HepG2 (cell line): Measurements from ENCODE around the gene SLC25A1. TPM values are rescaled to one million over a fixed set of nuclear protein-coding genes. Genes with fewer than 3 reads are reported as not detected.

Experiments used
- ATAC-seq: fragments of 200-7000 bp; cut with Tn5 transposase; 3 replicates; pipeline ENCODE4 v1.9.1; 2020; ENCODE audit warnings: mild to moderate bottlenecking, moderate library complexity
- BruUV-seq: library from RNA; stranded (reverse); fragments of 400-500 nt; replicated peaks from 2 replicates; lab custom pipeline; 2021; lab: Mats Ljungman, UMichigan
- CTCF ChIA-PET: fragments of 300-600 bp; formaldehyde crosslinking; extraction: SDS; loops from one replicate; lab custom pipeline; 2021; ENCODE audit warnings: low total read pairs, inconsistent platforms, low intra/inter-chr PET ratio; lab: Yijun Ruan, JAX
- POLR2A ChIA-PET: fragments of 350-600 bp; sonication (Branson Sonifier 250); formaldehyde crosslinking; loops from one replicate; lab custom pipeline; 2020; ENCODE audit warnings: antibody characterized with exemption, inconsistent platforms; lab: Yijun Ruan, JAX
- DNase-seq: peaks from one replicate; pipeline ENCODE4 v3.0.0-alpha.2; 2015; ENCODE audit warnings: low spot score
- FAIRE-seq: peaks from 3 replicates; lab custom pipeline; 2011; peaks lifted over from hg19 to GRCh38; lab: Jason Lieb, UNC
- H2AFZ ChIP-seq: one replicate; pipeline ENCODE4 v1.6.1; 2011; ENCODE audit warnings: low read length, inconsistent platforms
- H3K27ac ChIP-seq: fragments of 300-600 bp; 3 replicates; pipeline ENCODE4 v1.8.0; 2011; ENCODE audit warnings: mixed run types, mild to moderate bottlenecking, mixed read lengths, low read length, inconsistent platforms; ENCODE audit not compliant: insufficient read depth; ENCODE audit errors: extremely low read length
- H3K27me3 ChIP-seq, 2 experiments: fragments of 200-600 bp in 1 of 2; 2 replicates in 1 of 2; 3 replicates in 1 of 2; pipeline versions ENCODE4 v1.6.0 to v1.8.0; 2011; ENCODE audit warnings: low read length in 2 of 2, mild to moderate bottlenecking in 2 of 2, moderate library complexity in 2 of 2, inconsistent platforms in 1 of 2; ENCODE audit not compliant: insufficient read depth in 2 of 2, control insufficient read depth in 1 of 2
- H3K36me3 ChIP-seq, 2 experiments: fragments of 200-600 bp in 1 of 2; replicated peaks in 1 of 2; 2 replicates in 1 of 2; 3 replicates in 1 of 2; pipeline versions ENCODE4 v1.5.1 to v1.8.0; 2011; ENCODE audit warnings: low read length in 2 of 2, inconsistent platforms in 1 of 2; ENCODE audit not compliant: insufficient read depth in 2 of 2, control insufficient read depth in 1 of 2
- H3K4me1 ChIP-seq: 2 replicates; pipeline ENCODE4 v1.5.1; 2012; ENCODE audit warnings: low read length, inconsistent platforms; ENCODE audit not compliant: insufficient read depth
- H3K4me2 ChIP-seq: 2 replicates; pipeline ENCODE4 v1.6.0; 2011; ENCODE audit warnings: low read depth, low read length, inconsistent platforms
- H3K4me3 ChIP-seq, 3 experiments: fragments of 200-600 bp in 1 of 3; sonication (generic), shearing (Covaris generic) in 1 of 3; replicated peaks in 1 of 3; 2 replicates each; pipeline ENCODE4 v1.5.1; 2011 to 2016; ENCODE audit warnings: low read length in 3 of 3, inconsistent platforms in 2 of 3, low read depth in 2 of 3, mild to moderate bottlenecking in 2 of 3, control low read depth in 1 of 3, mixed read lengths in 1 of 3; ENCODE audit not compliant: insufficient read depth in 1 of 3
- H3K79me2 ChIP-seq: one replicate; pipeline ENCODE4 v1.6.1; 2011; ENCODE audit warnings: low read length, inconsistent platforms; ENCODE audit not compliant: insufficient read depth
- H3K9ac ChIP-seq: 2 replicates; pipeline ENCODE4 v1.6.0; 2011; ENCODE audit warnings: mild to moderate bottlenecking, low read depth, low read length, inconsistent platforms; ENCODE audit not compliant: insufficient read depth
- H3K9me3 ChIP-seq: 2 replicates; pipeline ENCODE4 v1.5.1; 2012; ENCODE audit warnings: mild to moderate bottlenecking, low read length
- H4K20me1 ChIP-seq: 2 replicates; pipeline ENCODE4 v1.6.0; 2011; ENCODE audit warnings: inconsistent platforms, mild to moderate bottlenecking, low read length, moderate library complexity; ENCODE audit not compliant: insufficient read depth
- CCAR2 ChIP-seq: fragments of 200-400 bp; formaldehyde crosslinking; optimal IDR thresholded peaks from 2 replicates; pipeline ENCODE3; 2018; ENCODE audit warnings: low read depth, mild to moderate bottlenecking, low read length, moderate library complexity
- GFI1 ChIP-seq: sonication (generic); formaldehyde crosslinking; IDR thresholded peaks from 2 replicates; pipeline ENCODE4 v1.5.0; 2020; ENCODE audit warnings: missing genetic modification reagents, mild to moderate bottlenecking, borderline replicate concordance
- NR1H2 ChIP-seq: sonication (generic); formaldehyde crosslinking; IDR thresholded peaks from 2 replicates; pipeline ENCODE4 v1.8.1; 2022; ENCODE audit warnings: low read depth, missing genetic modification reagents, borderline replicate concordance
- RAD21 ChIP-seq: fragments of 450-650 bp; formaldehyde crosslinking; IDR thresholded peaks from 2 replicates; pipeline ENCODE4 v1.5.0; 2020; ENCODE audit warnings: mild to moderate bottlenecking
- ZFP1 ChIP-seq: IDR thresholded peaks from 2 replicates; pipeline ENCODE4 v1.6.1; 2016
- ZSCAN31 ChIP-seq: sonication (generic); formaldehyde crosslinking; IDR thresholded peaks from 2 replicates; pipeline ENCODE4 v1.5.0; 2020; ENCODE audit warnings: low read depth, mild to moderate bottlenecking, missing genetic modification reagents
- WGBS: methylation state at CpG from one replicate; pipeline ENCODE4 v1.1.6; 2017; ENCODE audit warnings: low lambda C conversion rate; 5-methylcytosine and 5-hydroxymethylcytosine counted together
- in situ Hi-C: cut with HindIII; loops from 2 replicates; pipeline ENCODE4 v1.10.0; 2017; ENCODE audit warnings: low pct_unique_long_range_greater_than_20kb; ENCODE audit not compliant: extremely low pct_ligation_motif_present
- intact Hi-C: fragments of 100-400 bp; cut with micrococcal nuclease; formaldehyde crosslinking; loops from one replicate; pipeline ENCODE4 v1.10.0; 2022; ENCODE audit not compliant: unreplicated experiment
- polyA plus RNA-seq, 8 experiments: library from polyadenylated mRNA; depleted of rRNA in 3 of 8; stranded (reverse) in 7 of 8; unstranded in 1 of 8; fragments of >200 nt; fragmentation: Illumina TruSeq in 4 of 8; extraction: Trizol in 4 of 8; gene quantifications; 2 replicates each; pipeline versions ENCODE4 v1.2.1 to v1.2.3, GENCODE V29; 2011 to 2016; ENCODE audit warnings: low read depth in 4 of 8, missing spikeins in 1 of 8, mixed read lengths in 1 of 8; ENCODE audit not compliant: insufficient read depth in 1 of 8
- total RNA-seq, 5 experiments: library from RNA; depleted of rRNA; stranded (reverse); fragments of >200 nt; fragmentation: Illumina TruSeq; extraction: Trizol; gene quantifications; 2 replicates each; pipeline ENCODE4 v1.2.3, GENCODE V29; 2016; ENCODE audit warnings: low read depth in 1 of 5
- TF ChIP-seq, protein P1 (sequence below): sonication (generic); formaldehyde crosslinking; IDR thresholded peaks from 2 replicates; pipeline ENCODE4 v1.4.0; 2020; ENCODE audit warnings: missing genetic modification reagents

SLC25A1 gene
- total and polyA plus RNA-seq, 2 of the 13 experiments (the other 11 are each of a cell fraction or from before 2014, with no cell fraction given), result 49.4 to 161 TPM

DNA sequence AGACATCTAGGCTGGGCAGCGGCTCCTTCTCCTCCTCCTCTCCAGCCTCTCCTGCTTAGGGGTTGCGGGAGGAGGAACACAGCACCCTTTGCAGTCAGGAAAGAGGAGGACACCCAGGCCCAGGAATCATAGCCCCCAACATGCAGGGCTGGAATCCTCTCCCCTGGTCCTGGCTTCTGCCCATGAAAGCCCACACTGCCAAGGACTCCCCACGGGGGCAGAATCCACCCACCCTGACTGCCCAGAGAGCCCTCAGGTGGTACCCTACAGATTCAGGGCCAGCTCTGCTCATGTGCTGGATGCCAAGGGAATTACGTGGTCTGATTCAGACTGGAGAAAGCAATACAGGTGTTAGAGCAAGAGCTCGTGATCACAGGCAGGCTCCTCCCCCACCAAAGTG lies 38.6 kb downstream of the SLC25A1 start:
- Histone ChIP-seq H3K4me3 (no peak overlapping the region), H3K36me3 (peaks cover 18 to 65% of the 10 kb centered on the region in 2 experiments; a peak in 4 of 5 replicates), H3K4me1 (peaks cover 7% of the 10 kb centered on the region), H3K27ac (no peak overlapping the region), H3K79me2 (peaks cover 13% of the 10 kb centered on the region), H3K9me3 (no peaks in the 10 kb centered on the region), H3K9ac (no peak overlapping the region), H3K4me2 (no peak overlapping the region), H2AFZ (no peak overlapping the region), H4K20me1 (no peaks in the 10 kb centered on the region), H3K27me3 (no peaks in the 10 kb centered on the region; a peak in 1 of 5 replicates)
- no peak for TF ChIP-seq ZFP1 (CRISPR knock-in tag)
- no peak for TF ChIP-seq ZSCAN31 (CRISPR knock-in tag)
- TF ChIP-seq, protein P1, sequence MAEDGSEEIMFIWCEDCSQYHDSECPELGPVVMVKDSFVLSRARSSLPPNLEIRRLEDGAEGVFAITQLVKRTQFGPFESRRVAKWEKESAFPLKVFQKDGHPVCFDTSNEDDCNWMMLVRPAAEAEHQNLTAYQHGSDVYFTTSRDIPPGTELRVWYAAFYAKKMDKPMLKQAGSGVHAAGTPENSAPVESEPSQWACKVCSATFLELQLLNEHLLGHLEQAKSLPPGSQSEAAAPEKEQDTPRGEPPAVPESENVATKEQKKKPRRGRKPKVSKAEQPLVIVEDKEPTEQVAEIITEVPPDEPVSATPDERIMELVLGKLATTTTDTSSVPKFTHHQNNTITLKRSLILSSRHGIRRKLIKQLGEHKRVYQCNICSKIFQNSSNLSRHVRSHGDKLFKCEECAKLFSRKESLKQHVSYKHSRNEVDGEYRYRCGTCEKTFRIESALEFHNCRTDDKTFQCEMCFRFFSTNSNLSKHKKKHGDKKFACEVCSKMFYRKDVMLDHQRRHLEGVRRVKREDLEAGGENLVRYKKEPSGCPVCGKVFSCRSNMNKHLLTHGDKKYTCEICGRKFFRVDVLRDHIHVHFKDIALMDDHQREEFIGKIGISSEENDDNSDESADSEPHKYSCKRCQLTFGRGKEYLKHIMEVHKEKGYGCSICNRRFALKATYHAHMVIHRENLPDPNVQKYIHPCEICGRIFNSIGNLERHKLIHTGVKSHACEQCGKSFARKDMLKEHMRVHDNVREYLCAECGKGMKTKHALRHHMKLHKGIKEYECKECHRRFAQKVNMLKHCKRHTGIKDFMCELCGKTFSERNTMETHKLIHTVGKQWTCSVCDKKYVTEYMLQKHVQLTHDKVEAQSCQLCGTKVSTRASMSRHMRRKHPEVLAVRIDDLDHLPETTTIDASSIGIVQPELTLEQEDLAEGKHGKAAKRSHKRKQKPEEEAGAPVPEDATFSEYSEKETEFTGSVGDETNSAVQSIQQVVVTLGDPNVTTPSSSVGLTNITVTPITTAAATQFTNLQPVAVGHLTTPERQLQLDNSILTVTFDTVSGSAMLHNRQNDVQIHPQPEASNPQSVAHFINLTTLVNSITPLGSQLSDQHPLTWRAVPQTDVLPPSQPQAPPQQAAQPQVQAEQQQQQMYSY (CRISPR knock-in tag), result no peak
- TF ChIP-seq CCAR2, result no peak
- no peak for TF ChIP-seq NR1H2
- no peak for TF ChIP-seq RAD21
- TF ChIP-seq GFI1 (CRISPR knock-in tag), result no peak
- FAIRE-seq, result no peak
- ATAC-seq, result no peak
- in situ Hi-C loops, result no loop called here
- no TSS peak for BruUV-seq
- CTCF ChIA-PET, result no interaction called here
- 87% methylated on average over 3 of the region's 5 CpGs for WGBS
- POLR2A ChIA-PET, result no interaction called here
- intact Hi-C loops, result no loop called here
- no peak for DNase-seq
